MM.1S (cell line): ENCODE measurements around the gene DUS2.

Experiments used
- DNase-seq: peaks from one replicate; pipeline ENCODE4 v3.0.0-alpha.2; 2015
- H2AFZ ChIP-seq: fragments of 300-600 bp; sonication (generic); 2 replicates; pipeline ENCODE4 v1.6.0; 2016; ENCODE audit warnings: antibody characterized with exemption, low read length
- H3F3A ChIP-seq: fragments of 300-600 bp; sonication (generic); 2 replicates; pipeline ENCODE4 v1.6.1; 2016; ENCODE audit warnings: mild to moderate bottlenecking, antibody characterized with exemption, low read length, moderate library complexity, mixed read lengths; ENCODE audit not compliant: insufficient read depth
- H3K27ac ChIP-seq: fragments of 300-600 bp; sonication (generic); 2 replicates; pipeline ENCODE4 v1.5.1; 2016; ENCODE audit warnings: mild to moderate bottlenecking, low read length
- H3K27me3 ChIP-seq: fragments of 300-600 bp; sonication (generic); replicated peaks from 2 replicates; pipeline ENCODE4 v1.6.0; 2016; ENCODE audit warnings: low read length; ENCODE audit not compliant: insufficient read depth
- H3K36me3 ChIP-seq: fragments of 300-600 bp; sonication (generic); replicated peaks from 2 replicates; pipeline ENCODE4 v1.6.1; 2016; ENCODE audit warnings: mild to moderate bottlenecking, low read length, mixed read lengths; ENCODE audit not compliant: insufficient read depth
- H3K4me1 ChIP-seq: fragments of 300-600 bp; sonication (generic); 2 replicates; pipeline ENCODE4 v1.6.1; 2016; ENCODE audit warnings: low read length, mixed read lengths
- H3K4me2 ChIP-seq: fragments of 300-600 bp; sonication (generic); 2 replicates; pipeline ENCODE4 v1.6.0; 2016; ENCODE audit warnings: low read depth, low read length
- H3K4me3 ChIP-seq: fragments of 300-600 bp; sonication (generic); 2 replicates; pipeline ENCODE4 v1.5.1; 2016; ENCODE audit warnings: low read length, mixed read lengths
- H3K79me2 ChIP-seq: fragments of 300-600 bp; sonication (generic); 2 replicates; pipeline ENCODE4 v1.6.1; 2016; ENCODE audit warnings: mixed run types, low read length, mixed read lengths
- H3K9ac ChIP-seq: fragments of 300-600 bp; sonication (generic); 2 replicates; pipeline ENCODE4 v1.6.1; 2016; ENCODE audit warnings: low read length, mixed read lengths
- H3K9me2 ChIP-seq: fragments of 300-600 bp; sonication (generic); replicated peaks from 2 replicates; pipeline ENCODE4 v1.6.1; 2016; ENCODE audit warnings: mild to moderate bottlenecking, low read length, mixed read lengths; ENCODE audit not compliant: insufficient read depth
- H3K9me3 ChIP-seq: fragments of 300-600 bp; sonication (generic); replicated peaks from 2 replicates; pipeline ENCODE4 v1.6.1; 2016; ENCODE audit warnings: mild to moderate bottlenecking, low read length, mixed read lengths; ENCODE audit not compliant: insufficient read depth
- H4K20me1 ChIP-seq: fragments of 300-600 bp; sonication (generic); 2 replicates; pipeline ENCODE4 v1.6.1; 2016; ENCODE audit warnings: mild to moderate bottlenecking, low read length, moderate library complexity, mixed read lengths; ENCODE audit not compliant: insufficient read depth
- EZH2 ChIP-seq: fragments of 300-600 bp; sonication (generic); optimal IDR thresholded peaks from 2 replicates; pipeline ENCODE3; 2017; ENCODE audit warnings: low read depth, mild to moderate bottlenecking, antibody characterized with exemption, low read length, mixed read lengths
- EZH2phosphoT487 ChIP-seq: fragments of 300-600 bp; sonication (generic); IDR thresholded peaks from 2 replicates; pipeline ENCODE4 v1.6.1; 2018; ENCODE audit warnings: antibody characterized with exemption, low read length
- TF ChIP-seq, protein P1 (sequence below): fragments of 300-600 bp; sonication (generic); IDR thresholded peaks from 2 replicates; pipeline ENCODE4 v1.5.1; 2016; ENCODE audit warnings: antibody characterized with exemption, low read length, mixed read lengths

DUS2 gene

DNA sequence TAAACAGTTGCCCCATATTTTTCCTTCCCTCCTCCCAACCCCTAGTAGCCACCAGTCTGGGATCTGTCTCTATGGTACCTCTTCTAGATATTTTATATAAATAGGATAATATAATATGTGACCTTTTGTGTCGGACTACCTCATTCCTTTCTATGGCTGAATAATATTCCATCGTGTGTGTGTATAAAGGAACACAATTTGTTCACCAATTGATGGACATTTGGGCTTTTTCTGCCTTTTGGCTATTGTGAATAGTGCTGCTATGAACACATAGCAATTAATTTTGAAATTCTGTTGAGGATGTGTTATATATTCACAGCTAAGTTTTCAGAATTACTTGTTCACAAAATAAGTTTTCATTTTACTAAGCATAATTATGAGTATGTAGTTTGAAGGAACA, 64.6 kb downstream of the DUS2 start:
- Histone ChIP-seq H3K4me2 (peak overlapping the region; percentile 92), H3K27ac (no peak overlapping the region), H3K9me2 (no peaks in the 10 kb centered on the region), H3K4me1 (peaks cover 34% of the 10 kb centered on the region), H4K20me1 (peaks cover 6% of the 10 kb centered on the region; the same call in 1 of the 2 replicates), H3K36me3 (no peaks in the 10 kb centered on the region), H3F3A (peaks cover 31% of the 10 kb centered on the region), H2AFZ (no peak overlapping the region), H3K79me2 (peaks cover 70% of the 10 kb centered on the region), H3K9me3 (no peaks in the 10 kb centered on the region), H3K4me3 (peak overlapping the region; percentile 71), H3K27me3 (no peaks in the 10 kb centered on the region), H3K9ac (peak overlapping the region; percentile 88; the same call in 1 of the 2 replicates)
- no peak for TF ChIP-seq EZH2phosphoT487
- no peak for TF ChIP-seq EZH2
- TF ChIP-seq, protein P1, sequence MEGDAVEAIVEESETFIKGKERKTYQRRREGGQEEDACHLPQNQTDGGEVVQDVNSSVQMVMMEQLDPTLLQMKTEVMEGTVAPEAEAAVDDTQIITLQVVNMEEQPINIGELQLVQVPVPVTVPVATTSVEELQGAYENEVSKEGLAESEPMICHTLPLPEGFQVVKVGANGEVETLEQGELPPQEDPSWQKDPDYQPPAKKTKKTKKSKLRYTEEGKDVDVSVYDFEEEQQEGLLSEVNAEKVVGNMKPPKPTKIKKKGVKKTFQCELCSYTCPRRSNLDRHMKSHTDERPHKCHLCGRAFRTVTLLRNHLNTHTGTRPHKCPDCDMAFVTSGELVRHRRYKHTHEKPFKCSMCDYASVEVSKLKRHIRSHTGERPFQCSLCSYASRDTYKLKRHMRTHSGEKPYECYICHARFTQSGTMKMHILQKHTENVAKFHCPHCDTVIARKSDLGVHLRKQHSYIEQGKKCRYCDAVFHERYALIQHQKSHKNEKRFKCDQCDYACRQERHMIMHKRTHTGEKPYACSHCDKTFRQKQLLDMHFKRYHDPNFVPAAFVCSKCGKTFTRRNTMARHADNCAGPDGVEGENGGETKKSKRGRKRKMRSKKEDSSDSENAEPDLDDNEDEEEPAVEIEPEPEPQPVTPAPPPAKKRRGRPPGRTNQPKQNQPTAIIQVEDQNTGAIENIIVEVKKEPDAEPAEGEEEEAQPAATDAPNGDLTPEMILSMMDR = no peak
- no peak for DNase-seq

DNA sequence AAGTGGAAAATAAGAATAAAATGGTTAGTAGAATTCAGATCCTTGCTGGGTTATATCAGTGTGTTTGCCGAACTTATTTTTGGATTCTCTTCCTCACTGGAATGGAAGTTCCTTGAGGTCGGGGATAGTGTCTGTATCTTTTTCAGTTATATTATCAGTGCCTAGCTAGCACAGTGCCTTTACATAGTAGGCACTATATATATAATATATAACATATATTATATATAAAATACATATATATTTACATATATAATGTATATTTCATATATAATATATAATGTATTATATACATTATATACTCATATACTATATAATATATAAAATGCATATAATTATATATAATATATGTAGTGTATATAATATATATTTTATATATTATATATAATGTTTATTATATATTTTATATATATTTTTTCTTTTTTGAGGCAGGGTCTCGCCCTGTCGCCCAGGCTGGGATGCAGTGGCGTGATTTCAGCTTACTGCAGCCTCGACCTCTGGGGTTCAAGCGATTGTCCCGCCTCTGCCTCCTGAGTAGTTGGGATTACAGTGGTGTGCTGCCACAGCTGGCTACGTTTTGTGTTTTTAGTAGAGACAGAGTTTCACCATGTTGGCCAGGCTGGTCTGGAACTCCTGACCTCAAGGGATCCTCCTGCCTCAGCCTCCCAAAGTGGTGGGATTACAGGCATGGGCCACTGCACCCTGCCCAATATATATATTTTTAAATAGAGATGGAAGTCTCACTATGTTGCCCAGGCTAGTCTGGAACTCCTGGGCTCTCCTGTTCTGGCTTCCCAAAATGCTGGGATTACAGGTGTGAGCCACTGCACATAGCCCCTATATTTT, 65.3 kb downstream of the DUS2 start:
- peaks cover 34% of the 10 kb centered on the region for H3K4me1 ChIP-seq
- no peaks in the 10 kb centered on the region for H3K9me3 ChIP-seq
- H4K20me1 ChIP-seq = peaks cover 10% of the 10 kb centered on the region; the same call in 1 of the 2 replicates
- H3K79me2 ChIP-seq = peaks cover 77% of the 10 kb centered on the region
- no peak overlapping the region for H3K27ac ChIP-seq
- no peak overlapping the region for H2AFZ ChIP-seq
- no peaks in the 10 kb centered on the region for H3K27me3 ChIP-seq
- H3K4me2 ChIP-seq = peak overlapping the region; percentile 92
- H3K9me2 ChIP-seq = no peaks in the 10 kb centered on the region
- peak overlapping the region; percentile 71 for H3K4me3 ChIP-seq
- no peak for DNase-seq
- 0 out of 2 replicates have a peak overlapping the region, but pooled peaks have one; percentile 3 for H3K9ac ChIP-seq
- TF ChIP-seq, protein P1 = no peak
- TF ChIP-seq EZH2phosphoT487 = no peak
- no peak for TF ChIP-seq EZH2
- H3F3A ChIP-seq = peaks cover 30% of the 10 kb centered on the region
- no peaks in the 10 kb centered on the region for H3K36me3 ChIP-seq

DNA sequence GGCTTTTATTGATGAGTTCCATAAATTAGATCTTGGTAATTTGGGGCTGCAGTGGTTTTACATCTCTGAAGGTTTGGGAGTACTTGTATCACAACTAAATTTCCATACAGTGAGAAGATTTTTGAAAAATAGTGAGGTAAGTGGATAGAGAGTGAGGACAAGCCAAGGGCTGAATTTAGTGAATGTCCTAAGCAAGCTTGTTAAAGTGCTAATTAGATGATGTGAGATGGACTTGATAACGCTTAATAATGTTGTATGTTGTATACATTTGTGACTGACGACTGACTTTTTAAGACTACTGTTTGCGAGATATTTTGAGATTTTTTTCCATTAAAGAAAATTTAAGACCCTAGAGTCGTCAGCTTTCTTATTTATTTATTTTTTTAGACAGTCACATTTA, 66.0 kb downstream of the DUS2 start:
- TF ChIP-seq EZH2 (no peak), EZH2phosphoT487 (no peak)
- TF ChIP-seq, protein P1 = no peak
- no peak overlapping the region; the same call in 1 of the 2 replicates for H3K27ac ChIP-seq
- H3K9ac ChIP-seq = peak overlapping the region; percentile 3; the same call in 1 of the 2 replicates

More for the DNA sequence above, 66.0 kb downstream of the DUS2 start:
- H3K36me3 ChIP-seq = no peaks in the 10 kb centered on the region
- H3K9me3 ChIP-seq = no peaks in the 10 kb centered on the region
- H4K20me1 ChIP-seq = peaks cover 10% of the 10 kb centered on the region; the same call in 1 of the 2 replicates
- H3K9me2 ChIP-seq = no peaks in the 10 kb centered on the region
- no peak overlapping the region for H2AFZ ChIP-seq
- H3K27me3 ChIP-seq = no peaks in the 10 kb centered on the region
- DNase-seq = no peak
- peaks cover 84% of the 10 kb centered on the region for H3K79me2 ChIP-seq
- peaks cover 39% of the 10 kb centered on the region for H3K4me1 ChIP-seq
- H3K4me2 ChIP-seq = peak overlapping the region; percentile 35
- peaks cover 23% of the 10 kb centered on the region for H3F3A ChIP-seq
- 0 out of 2 replicates have a peak overlapping the region, but pooled peaks have one; percentile 11 for H3K4me3 ChIP-seq
